Tibial artery (tissue), 4 donors: Measurements from ENCODE around the gene CRYBA4.

Experiments used
- DNase-seq, 2 donors: peaks; one replicate each; pipeline ENCODE4 v3.0.0-alpha.2; 2019
- H3K27ac ChIP-seq, 2 donors: fragments of 200-600 bp; sonication (generic) in 1 of 2; 1 replicate in 1 of 2; 2 replicates in 1 of 2; pipeline ENCODE4 v1.5.1; 2018 to 2019; ENCODE audit warnings: mild to moderate bottlenecking in 1 of 2
- H3K27me3 ChIP-seq, 2 donors: fragments of 200-600 bp; sonication (generic) in 1 of 2; one replicate each; pipeline versions ENCODE4 v1.5.1 to v1.6.0; 2016 to 2019
- H3K36me3 ChIP-seq, 3 donors: fragments of 200-600 bp; sonication (generic) in 2 of 3; one replicate each; pipeline ENCODE4 v1.5.1; 2016 to 2019; ENCODE audit warnings: mild to moderate bottlenecking in 2 of 3
- H3K4me1 ChIP-seq, 4 donors: fragments of 200-600 bp; sonication (generic) in 2 of 4; 1 replicate in 3 of 4; 2 replicates in 1 of 4; pipeline ENCODE4 v1.5.1; 2016 to 2019
- H3K4me3 ChIP-seq, 2 donors: fragments of 200-600 bp; sonication (generic) in 1 of 2; 1 replicate in 1 of 2; 2 replicates in 1 of 2; pipeline ENCODE4 v1.5.1; 2018 to 2019; ENCODE audit warnings: mild to moderate bottlenecking in 2 of 2
- H3K9me3 ChIP-seq, 3 donors: fragments of 200-600 bp; sonication (generic) in 1 of 3; one replicate each; pipeline ENCODE4 v1.5.1; 2016 to 2019
- intact Hi-C: fragments of 100-400 bp; cut with DNase I; formaldehyde crosslinking; loops from one replicate; pipeline ENCODE4 v1.15.0; 2023; ENCODE audit warnings: low total_unique reads
- TF ChIP-seq, protein P1 (sequence below), 2 experiments: fragments of 200-600 bp in 1 of 2; fragments of 450-650 bp in 1 of 2; IDR thresholded peaks; one replicate each; pipeline ENCODE4 v1.5.1; 2017 to 2019; ENCODE audit warnings: antibody characterized with exemption in 2 of 2, mild to moderate bottlenecking in 1 of 2, moderate library complexity in 1 of 2

Gene CRYBA4

GRCh38 chr22:26579331-26579886 lies 42.4 kb upstream of the CRYBA4 start:
- TF ChIP-seq, protein P1, sequence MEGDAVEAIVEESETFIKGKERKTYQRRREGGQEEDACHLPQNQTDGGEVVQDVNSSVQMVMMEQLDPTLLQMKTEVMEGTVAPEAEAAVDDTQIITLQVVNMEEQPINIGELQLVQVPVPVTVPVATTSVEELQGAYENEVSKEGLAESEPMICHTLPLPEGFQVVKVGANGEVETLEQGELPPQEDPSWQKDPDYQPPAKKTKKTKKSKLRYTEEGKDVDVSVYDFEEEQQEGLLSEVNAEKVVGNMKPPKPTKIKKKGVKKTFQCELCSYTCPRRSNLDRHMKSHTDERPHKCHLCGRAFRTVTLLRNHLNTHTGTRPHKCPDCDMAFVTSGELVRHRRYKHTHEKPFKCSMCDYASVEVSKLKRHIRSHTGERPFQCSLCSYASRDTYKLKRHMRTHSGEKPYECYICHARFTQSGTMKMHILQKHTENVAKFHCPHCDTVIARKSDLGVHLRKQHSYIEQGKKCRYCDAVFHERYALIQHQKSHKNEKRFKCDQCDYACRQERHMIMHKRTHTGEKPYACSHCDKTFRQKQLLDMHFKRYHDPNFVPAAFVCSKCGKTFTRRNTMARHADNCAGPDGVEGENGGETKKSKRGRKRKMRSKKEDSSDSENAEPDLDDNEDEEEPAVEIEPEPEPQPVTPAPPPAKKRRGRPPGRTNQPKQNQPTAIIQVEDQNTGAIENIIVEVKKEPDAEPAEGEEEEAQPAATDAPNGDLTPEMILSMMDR (IDR thresholded peaks at IDR 0.05), result no peak
- Histone ChIP-seq H3K9me3 (no peaks in the 10 kb centered on the region), H3K36me3 (peaks cover 0 to 7% (median 0%) of the 10 kb centered on the region in 3 donors), H3K27ac (no peak overlapping the region), H3K4me3 (no peak overlapping the region), H3K4me1 (no peaks in the 10 kb centered on the region), H3K27me3 (no peaks in the 10 kb centered on the region)
- DNase-seq, result no peak
- intact Hi-C loops, result no loop called here

GRCh38 chr22:26580240-26580962 lies 41.4 kb upstream of the CRYBA4 start:
- no peak for DNase-seq
- Histone ChIP-seq H3K36me3 (peaks cover 0 to 7% (median 0%) of the 10 kb centered on the region in 3 donors), H3K27me3 (no peaks in the 10 kb centered on the region), H3K9me3 (no peaks in the 10 kb centered on the region), H3K4me1 (peaks cover 0 to 10% (median 8%) of the 10 kb centered on the region in 4 donors), H3K27ac (no peak overlapping the region), H3K4me3 (no peak overlapping the region)
- intact Hi-C loops, result loop anchor here (10.0 kb wide), 1 partner anchor 96 kb away; the partner anchor contains the start of genes HPS4 and SRRD
- TF ChIP-seq, protein P1 (IDR thresholded peaks at IDR 0.05), result no peak

DNA sequence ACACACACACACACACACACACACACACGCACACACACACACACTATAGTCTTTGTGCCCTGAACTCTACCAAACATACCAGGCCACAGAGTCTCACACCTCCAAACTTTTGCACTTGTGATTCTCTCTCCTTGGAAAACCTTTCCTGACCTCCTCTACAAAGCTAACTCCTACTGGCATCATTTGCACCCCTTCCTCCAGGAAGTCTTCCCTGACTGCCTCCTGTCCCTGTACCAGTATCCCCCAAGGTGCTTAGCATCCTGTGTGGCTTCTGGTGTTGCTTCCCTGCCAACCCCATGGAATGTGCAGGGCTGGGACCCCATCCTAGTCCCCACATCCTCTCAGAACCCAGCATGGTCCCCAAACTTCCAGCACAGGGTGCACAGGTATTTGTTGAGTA lies 40.7 kb upstream of the CRYBA4 start:
- TF ChIP-seq, protein P1 (IDR thresholded peaks at IDR 0.05), result no peak
- H3K27ac ChIP-seq, result no peak overlapping the region

DNA sequence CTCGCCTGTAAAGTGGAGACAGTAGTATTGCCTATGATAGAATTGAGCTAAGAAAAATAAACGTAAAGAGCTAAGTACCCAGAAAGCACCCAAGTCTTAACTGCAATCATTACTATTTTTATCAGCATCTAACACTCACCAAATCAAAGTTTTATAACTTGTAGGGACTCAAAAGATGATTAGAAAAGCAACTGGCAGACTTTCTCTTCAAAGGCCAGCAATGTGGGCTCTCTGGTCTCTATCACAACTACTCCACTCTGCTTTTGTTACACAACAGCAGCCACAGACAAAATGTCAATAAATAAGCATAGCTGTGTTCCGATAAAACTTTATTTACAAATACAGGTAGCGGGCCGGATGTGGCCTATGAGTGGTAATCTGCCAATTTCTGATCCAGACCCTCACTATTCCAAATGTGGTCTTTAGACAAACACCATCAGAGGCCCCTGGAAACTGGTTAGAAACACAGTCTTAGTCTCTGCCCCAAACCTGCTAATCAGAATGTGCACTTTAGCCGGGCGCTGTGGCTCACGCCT lies 40.1 kb upstream of the CRYBA4 start:
- no peak for DNase-seq
- intact Hi-C loops, result loop anchor here (10.0 kb wide), 1 partner anchor 97 kb away; the partner anchor contains the start of genes HPS4 and SRRD
- Histone ChIP-seq H3K27me3 (no peaks in the 10 kb centered on the region), H3K4me1 (peaks cover 0 to 17% (median 10%) of the 10 kb centered on the region in 4 donors), H3K9me3 (no peaks in the 10 kb centered on the region), H3K4me3 (no peak overlapping the region), H3K27ac (no peak overlapping the region), H3K36me3 (peaks cover 0 to 7% (median 0%) of the 10 kb centered on the region in 3 donors)
- TF ChIP-seq, protein P1 (IDR thresholded peaks at IDR 0.05), result no peak

More for the DNA sequence above, 40.7 kb upstream of the CRYBA4 start:
- DNase-seq, result no peak
- Histone ChIP-seq H3K36me3 (peaks cover 0 to 7% (median 0%) of the 10 kb centered on the region in 3 donors), H3K27me3 (no peaks in the 10 kb centered on the region), H3K4me3 (no peak overlapping the region), H3K9me3 (no peaks in the 10 kb centered on the region), H3K4me1 (peaks cover 0 to 15% (median 10%) of the 10 kb centered on the region in 4 donors)
- intact Hi-C loops, result loop anchor here (10.0 kb wide), 1 partner anchor 96 kb away; the partner anchor contains the start of genes HPS4 and SRRD

GRCh38 chr22:26584010-26584409 lies 37.8 kb upstream of the CRYBA4 start:
- H3K27ac ChIP-seq, result no peak overlapping the region
- DNase-seq, result no peak

More at GRCh38 chr22:26584010-26584409, 37.8 kb upstream of the CRYBA4 start:
- Histone ChIP-seq H3K36me3 (peaks cover 0 to 7% (median 0%) of the 10 kb centered on the region in 3 donors), H3K9me3 (no peaks in the 10 kb centered on the region), H3K4me1 (peaks cover 0 to 24% (median 12%) of the 10 kb centered on the region in 4 donors), H3K27me3 (no peaks in the 10 kb centered on the region), H3K4me3 (no peak overlapping the region)
- intact Hi-C loops, result loop anchor here (10.0 kb wide), 1 partner anchor 99 kb away; the partner anchor contains the start of genes HPS4 and SRRD
- TF ChIP-seq, protein P1 (IDR thresholded peaks at IDR 0.05), result no peak
